DMS53 treated with DMSO at 0.1 percent for 48 hours (cell line): ENCODE data around the gene ZFAND5.

Experiments used
- DNase-seq: peaks from one replicate; lab custom pipeline; 2025; ENCODE audit not compliant: unreplicated experiment; lab: John Stamatoyannopoulos, UW

The ZFAND5 gene, protein sequence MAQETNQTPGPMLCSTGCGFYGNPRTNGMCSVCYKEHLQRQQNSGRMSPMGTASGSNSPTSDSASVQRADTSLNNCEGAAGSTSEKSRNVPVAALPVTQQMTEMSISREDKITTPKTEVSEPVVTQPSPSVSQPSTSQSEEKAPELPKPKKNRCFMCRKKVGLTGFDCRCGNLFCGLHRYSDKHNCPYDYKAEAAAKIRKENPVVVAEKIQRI

DNA sequence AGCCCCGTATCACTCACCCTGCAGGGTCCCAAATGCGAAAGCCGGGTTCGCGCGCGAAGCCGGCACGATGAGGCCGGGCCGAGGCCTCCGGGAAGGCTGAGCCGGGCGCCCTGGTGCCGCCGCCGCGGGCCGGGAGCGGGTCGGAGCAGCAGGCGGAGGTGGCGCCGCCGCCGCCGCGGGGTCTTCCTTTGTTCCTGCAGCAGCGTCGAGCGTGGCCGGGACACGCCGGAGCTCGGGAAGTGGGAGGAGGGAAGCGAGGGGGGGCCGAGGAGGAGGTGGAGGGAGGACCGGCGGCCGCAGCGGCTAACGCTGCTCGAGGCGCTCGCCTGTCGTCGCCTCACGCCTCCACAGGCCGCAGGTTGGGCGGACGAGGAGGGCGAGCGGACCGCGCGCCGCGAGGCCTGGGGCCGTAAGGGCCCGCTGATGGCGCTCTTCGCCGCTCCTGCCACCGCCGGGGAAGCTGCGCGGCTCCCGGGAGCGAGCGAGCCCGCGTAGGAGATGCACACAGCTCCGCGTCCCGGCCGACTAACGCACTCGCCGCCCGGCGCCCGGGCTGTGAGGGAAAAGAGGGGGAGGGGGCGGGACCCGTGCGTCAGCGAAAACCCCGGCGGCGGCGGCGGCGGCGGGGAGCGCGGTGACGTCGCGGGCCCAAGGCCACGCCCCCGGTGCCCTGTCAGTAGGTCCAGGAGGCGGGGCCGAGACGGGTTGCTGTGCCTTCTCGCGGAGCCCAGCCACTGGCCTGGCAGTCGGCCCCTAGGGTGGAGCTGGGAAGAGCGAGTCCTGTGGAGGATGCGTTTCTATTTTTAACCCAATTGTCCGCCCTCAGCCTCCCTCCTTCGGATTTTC is at the start of gene ZFAND5:
Gene ZFAND5, minus strand, starts transcription at position 530 of the 846 bp plus-strand sequence. CDS start 4,430 bp downstream, outside the sequence.
- peak; percentile 89 for DNase-seq

DNA sequence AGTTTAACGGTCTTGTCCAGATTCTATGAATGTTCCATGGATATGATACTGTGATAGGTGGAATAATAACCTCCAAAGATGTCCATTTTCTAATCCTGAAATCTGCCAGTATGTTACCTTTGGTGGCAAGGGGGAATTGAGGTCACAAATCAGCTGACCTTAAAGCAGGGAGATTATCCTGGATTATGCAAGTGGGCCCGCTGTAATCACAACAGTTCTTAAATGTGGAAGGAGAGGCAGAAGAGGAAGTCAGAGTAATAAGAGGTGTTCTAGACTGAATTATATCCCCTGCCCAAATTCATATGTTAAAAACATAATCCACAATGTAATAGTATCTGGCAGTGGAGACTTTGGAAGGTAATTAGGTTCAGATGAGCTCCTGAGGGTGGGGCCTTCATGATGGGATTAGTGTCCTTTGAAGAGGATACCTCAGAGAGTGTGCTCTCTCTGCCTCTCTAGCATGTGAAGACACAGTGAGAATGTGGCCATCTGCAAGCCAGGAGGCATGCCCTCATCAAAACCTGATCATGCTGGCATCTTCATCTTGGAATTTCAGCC is 47.6 kb upstream of the ZFAND5 start:
- DNase-seq = no peak

DNA sequence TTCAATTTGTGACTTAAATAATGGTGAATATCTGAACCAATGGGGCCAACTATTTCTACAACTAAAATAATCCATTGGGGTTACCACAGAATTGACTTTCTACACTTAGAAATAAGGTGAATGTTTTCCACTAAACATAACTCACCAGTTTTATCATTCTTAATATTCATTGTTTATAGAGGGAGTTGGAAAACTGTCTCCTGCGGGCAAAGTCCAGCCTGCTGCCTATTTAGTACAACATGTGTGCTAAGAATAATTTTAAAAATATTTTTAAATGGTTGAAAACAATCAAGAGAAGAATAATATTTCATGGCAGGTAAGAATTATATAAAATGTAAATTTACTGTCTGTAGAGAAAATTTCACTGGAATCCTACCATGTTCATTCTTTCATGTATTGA is 45.2 kb upstream of the ZFAND5 start:
- no peak for DNase-seq

DNA sequence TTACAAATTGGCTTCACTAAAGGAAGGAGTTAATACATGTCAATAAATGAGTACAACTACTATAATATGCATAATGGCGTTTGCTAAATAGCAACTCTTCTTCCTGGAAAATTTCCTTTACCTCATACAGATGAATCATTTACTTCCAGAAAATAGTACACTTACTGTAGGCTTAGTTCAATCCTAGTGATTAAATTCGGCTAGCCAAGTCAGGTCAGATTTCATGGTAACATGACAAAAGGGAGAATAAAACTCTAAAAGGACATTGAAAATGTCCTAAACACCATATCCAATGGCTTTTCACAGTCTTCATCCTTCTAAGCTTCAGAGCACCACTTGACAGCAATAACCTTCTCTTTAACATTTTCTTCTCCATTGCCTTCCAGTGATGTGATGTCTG is 42.1 kb upstream of the ZFAND5 start:
- no peak for DNase-seq

DNA sequence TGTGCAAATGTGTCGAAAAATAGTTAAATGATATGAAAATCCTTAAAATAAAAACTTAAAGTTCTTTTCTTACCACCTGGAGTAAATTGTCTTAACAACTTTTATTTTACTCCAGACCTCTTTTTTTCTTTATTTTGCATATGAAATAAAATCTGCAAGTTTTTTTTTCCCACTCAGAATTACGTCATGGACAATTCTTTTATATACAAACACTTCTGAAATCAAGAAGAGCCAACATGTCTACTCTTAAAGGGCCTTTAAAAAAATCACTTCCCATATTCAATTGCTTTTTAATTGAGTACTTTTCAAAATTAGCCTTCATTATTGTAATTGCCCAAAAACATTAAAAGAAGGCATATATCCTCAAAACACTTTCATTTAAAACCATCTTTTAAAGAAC is 37.7 kb upstream of the ZFAND5 start:
- DNase-seq = no peak

DNA sequence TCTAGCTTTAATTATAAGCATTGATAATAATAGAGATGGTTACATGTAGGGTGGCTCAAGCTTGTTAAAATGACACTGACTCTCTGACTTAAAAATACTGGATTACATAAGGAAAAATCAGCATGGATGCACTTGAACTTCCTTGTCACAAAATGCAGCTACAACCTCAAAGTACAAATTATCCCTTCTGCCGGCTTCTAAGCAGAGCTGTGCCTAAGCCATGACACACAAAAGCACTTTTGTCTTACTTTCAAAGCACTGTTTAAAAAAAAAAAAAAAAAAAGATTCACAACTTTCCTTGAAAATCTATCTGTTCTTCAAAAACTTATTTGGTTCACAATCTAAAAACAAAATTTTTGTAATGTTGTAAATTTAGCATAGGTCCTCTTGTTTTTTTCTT is 36.4 kb upstream of the ZFAND5 start:
- no peak for DNase-seq

DNA sequence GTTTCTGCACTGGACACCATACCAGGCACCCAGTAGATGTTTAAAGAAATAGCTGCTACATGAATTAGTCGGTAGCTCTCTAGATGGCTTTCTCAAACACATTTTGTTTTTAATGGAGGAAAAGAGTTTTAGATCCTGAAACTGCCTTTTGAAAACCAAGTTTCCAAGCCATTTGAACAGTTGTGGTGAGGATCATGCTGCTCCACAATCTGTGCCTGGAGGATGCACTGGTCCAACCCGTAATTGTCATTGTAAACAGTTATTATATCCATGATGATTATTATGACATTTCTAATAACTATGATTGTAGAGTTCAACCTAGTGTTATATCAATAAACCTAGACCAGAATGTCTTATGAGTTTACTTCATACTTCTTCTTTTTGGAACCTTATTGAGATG is 35.9 kb upstream of the ZFAND5 start:
- no peak for DNase-seq

DNA sequence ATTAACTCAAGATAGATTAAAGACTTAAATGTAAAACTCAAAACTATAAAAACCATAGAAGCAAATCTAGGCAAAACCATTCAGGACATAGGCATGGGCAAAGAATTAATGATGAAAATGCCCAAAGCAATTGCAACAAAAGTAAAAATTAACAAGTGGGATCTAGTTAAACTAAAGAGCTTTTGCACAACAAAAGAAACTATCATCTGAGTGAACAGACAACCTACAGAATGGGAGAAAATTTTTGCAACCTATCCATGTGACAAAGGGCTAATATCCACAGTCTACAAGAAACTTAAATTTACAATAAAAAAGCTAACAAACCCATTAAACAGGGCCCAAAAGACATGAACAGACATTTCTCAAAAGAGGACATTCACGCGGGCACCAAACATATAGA is 34.4 kb upstream of the ZFAND5 start:
- DNase-seq = no peak

DNA sequence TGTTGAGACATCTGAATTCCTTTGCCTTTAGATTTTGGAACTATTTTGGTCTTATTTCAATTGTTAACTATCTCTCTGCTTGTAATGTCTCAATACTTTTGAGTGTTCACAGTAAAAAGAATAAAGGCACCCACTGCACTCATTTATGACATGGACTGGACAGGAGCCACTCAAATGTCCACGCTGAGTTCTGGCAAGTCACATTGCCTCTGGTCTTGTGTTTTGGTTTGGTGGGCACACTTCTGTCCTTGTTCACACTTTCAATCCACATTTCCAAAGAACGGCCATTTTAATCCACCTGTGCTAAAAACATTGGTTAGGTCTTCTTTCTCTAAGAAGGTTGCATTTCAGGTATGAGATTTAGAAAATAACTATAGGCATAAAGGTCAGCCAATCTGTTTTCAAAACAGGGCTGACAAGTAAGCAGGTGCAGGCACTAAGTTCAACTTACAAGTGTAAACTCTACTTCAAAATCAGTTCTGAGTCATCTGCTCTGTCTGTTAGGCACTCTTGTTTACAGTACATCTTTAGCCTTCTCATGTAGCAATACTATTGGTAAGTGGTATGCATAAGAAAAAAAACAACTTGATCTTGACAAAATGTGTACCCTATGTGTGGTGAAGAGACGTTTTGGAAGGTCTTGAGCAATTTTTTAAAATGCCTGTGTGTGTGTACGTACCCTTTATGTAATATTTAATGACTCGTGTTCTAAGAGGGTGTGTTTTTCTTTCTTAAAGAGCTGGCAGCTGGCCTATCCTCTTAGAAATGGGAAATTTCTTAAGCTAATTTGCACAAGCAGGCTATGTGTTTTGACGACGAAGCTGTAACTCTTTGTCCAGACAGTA is 31.5 kb upstream of the ZFAND5 start:
- peak; percentile 44 for DNase-seq

DNA sequence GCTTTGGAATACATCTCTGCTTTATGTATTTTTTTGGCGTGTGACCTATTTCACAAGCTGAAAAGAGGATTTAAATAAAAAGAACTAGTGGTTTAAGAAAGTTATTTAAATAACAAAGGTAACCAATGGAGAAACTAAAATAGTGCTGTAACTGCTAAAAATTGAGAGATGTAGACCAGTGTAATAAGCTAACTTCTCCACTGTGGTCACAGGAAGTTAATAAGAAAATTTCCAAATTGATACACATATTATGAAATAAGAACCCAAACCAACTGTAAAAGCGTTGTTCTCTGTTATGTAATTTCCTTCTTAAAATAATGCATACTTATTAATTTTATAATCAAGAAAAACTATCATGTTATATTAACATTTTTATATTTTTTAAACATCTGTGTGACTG is 29.1 kb upstream of the ZFAND5 start:
- no peak for DNase-seq

DNA sequence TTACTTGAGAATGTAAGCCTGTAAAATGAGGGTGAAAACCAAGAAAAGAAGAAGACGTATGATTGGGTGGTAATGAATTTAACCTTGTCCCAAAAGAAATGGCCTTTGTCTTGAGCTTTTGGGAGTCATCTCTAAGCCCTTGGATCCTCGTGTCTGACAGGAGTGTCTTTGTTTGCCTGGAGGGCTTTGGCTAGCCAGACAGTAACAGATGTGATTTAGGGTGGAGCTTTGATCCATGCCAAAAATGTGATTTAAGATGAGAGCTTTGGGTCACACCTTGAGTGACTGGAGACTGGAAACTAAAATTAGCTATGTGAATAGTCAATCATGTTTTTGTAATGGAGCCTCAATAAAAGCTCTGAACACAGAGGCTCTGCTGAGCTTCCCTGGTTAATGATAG is 25.9 kb upstream of the ZFAND5 start:
- DNase-seq = no peak

DNA sequence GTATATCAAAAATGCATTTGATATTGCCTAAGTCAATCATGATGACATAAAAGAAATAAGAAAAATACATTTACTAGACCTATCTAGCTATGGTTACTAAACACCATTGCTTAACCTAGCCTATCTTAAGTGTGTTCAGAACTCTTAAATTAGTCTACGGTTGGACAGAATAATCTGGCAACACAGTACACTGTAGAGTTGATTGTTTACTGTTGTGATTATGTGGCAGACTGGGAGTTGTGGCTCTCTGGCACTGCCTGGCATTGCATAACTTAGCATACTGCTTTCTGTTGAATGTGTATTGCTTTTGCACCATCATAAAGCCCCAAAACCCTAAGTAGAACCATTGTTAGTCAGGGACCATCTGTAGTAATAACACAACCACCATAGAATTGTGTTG is 21.2 kb upstream of the ZFAND5 start:
- no peak for DNase-seq

DNA sequence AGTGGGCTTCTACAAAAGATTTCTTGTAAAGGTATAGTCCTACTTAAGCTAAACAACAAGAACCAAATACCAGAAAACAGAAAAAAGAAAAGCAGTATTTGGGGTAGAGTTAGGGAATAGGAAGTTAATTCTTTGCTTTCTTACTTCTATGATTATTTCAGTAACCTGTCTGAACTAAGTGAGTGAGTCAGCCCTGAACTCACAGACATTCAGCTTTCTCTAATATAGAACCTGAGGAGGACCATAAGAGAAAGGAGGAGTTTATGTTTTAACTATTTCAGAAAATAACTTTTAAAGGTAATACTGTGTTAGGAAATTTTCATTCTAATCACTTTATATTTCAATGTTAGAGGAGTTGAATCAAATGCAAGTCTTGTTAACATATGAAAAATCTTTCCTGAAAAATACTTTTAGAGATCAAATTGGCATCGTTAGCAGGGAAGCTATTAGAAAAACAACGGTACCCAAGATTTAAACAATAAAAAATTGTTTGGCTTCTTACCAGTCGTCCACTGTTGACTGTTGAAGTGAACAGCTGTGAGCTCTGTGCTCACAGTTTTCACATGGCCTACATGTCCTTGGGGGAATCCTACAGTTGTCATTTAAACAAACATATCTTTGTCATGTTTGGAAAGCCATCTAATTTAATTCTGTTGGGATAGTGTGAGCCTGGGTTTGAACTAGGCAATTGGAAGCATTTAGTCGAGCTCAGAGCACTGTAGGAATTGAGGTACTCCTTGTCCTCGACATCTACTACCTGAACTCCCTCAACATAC is 19.9 kb upstream of the ZFAND5 start:
- no peak for DNase-seq

DNA sequence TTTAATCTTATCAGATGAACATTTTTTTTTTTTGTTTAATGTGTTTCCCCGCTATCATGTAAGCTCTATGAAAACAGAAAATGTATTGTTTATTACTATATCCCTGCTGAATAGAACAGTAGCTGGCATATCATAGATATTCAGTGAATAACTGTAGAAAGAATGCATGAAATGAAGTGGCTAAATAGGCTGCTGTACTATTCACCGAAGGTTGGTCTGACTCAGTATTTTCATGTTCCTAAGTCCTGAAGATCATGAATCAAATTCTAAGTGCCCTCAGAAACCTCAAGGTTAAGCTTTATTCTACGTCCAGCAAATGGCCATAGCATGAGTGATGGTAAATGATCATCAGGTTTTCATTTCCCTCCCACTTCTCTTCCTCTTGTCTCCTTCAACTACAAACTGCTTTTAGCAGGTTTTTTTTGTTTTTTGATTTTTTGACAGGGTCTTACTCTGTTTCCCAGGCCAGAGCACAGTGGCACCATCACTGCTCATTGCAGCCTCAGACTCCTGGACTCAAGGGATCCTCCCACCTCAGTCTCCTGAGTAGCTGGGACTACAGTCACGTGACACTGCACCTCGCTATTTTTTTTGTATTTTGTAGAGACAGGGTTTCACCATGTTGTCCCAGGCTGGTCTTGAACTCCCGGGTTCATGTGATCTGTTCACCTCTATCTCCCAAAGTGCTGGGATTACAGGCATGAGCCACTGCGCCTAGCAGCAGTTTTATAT is 19.1 kb upstream of the ZFAND5 start:
- no peak for DNase-seq

DNA sequence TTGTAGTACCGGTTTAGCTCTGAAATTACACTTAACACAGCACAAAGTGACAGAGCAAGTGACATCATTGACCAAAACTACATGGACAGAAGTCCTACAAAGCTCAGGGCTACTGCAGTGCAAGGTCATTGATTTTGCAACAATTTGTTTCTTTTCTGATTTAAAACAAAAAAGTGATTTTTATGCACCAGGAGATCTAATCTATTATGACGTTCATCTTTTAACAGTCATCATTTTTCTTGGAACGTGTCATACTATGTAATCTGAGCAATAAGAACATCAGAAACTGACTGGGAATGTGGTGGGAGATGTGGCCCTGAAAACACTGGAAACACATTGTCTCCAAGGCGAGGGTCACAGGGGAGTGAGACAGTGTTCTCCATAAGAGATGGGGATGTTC is 17.4 kb upstream of the ZFAND5 start:
- no peak for DNase-seq

DNA sequence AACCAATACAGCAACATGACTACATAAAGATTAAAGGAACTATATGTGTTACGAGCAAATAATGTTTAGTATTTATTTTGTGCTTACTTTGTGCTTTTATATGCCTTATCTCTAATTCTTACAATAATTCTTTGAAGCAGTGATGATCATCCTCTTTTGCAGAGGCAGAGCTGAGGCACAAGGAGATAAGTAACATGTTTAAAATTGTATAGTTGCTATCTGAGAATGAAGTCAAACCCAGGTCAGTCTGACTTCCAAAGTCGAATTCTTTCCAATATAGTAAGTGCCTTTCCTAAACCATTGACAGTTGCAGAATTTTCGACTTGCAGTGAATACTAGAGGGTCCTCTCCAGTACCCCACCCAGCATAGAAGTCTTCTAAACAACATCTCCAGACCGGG is 12.0 kb upstream of the ZFAND5 start:
- no peak for DNase-seq

DNA sequence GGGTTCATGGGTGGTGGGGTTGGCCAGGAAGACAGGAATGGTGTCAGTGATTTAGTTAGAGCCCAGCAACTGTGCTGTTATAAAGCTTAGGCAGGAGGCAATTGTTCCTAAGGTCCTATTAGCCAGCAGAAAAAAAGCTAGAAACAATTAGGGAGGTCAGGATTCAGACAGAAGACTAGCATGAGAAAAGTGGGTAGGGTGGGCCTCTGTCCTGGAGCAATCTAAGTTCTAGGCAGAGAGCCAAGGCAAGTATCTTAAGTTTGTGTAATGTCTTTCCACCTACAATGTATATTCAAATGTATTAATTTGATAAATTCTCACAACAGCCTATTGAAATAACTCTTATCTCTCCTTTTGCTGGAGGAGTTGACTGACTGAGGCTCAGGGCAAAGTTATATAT is 6.1 kb upstream of the ZFAND5 start:
- no peak for DNase-seq

DNA sequence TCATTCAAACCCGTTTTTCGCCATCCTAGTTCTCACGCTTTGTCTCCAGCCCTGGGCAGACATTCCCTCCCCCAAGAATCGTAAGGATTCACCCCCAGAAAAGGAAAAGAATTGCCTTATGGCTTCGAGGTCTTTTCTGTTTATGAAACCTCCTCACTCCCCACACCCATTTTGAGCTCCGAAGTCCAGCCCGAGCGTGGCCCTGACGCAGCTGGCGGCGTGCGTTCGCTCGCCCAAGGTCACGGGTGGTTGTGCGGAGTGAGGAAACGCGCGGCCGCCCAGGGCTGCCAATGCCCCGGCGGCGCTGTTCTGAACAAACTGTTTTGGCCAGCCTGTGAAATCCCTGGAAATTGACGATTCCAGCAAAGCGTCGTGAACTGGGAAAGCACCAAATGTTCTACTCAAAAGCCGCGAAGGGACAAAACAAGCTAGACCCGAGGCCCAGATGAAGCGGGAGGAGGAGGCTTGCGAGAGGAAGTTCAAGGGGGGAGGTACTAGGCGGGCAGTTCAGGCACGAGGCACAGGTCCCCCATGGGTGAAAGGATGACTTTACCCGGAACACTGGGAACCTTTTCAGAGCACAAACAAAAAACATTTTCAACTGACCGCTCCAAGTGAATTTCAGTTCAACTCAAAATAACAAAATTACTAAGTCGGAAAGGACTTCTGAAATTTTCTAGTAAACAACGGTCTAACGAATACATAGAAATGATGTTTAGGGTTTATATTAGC is 683 bp upstream of the ZFAND5 start:
- DNase-seq = peak; percentile 60

DNA sequence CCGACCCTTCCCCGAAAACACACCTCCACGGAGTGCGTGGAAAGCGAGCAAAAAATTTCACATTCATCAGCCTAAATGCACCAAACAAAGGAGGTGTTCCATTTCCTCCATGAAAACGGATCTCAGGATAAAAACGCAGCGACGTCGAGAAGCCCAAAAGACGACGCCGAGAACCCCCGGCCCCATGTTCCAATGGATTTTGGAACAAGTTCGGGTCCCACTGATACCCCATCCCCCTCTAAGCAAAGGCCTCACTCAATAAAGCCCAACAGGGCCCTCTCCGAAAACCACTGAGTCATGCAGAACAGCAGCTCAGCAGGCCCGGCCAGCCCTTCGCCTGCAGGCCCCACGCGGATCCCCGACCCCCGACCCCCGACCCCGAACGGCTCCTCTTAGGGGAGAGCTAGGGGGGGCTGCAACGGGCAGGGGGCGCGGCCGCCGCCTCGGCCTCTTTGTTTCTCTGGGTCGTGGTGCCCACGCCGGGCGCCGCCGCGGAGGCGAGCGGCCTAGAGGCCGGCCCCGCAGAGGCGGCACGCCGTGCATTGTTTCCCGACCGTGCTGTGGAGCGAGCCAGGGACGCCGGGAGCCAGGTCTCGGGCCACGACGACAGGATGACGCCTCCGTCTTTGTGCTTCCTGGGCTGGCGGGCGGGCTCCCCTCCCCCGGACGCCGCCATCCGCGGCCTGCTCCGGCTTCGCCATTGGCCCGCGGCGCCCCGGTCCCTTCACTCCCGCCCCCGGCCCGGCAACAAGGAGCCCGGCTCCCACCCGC is 915 bp downstream of the ZFAND5 start:
- DNase-seq = peak; percentile 12
